Measurements from ENCODE around the gene EFNA5. TPM values are rescaled to one million over a fixed set of nuclear protein-coding genes. Genes with fewer than 3 reads are reported as not detected.

Gene EFNA5
- total and polyA plus RNA-seq, 2 of the 8 experiments (the other 6 are each of a cell fraction or from before 2014, with no cell fraction given): 9.6 to 21.8 TPM

GRCh38 chr5:107383414-107383813, 287.3 kb downstream of the EFNA5 start:
- 88% methylated on average over 1 of the region's 1 CpG; no CpG with 5 or more reads in 1 of the 2 experiments for WGBS, 2 experiments (ENCODE audit: extremely low coverage in 1 of 2, insufficient coverage in 1 of 2, insufficient read length in 1 of 2, insufficient replicate concordance in 2 of 2, low coverage in 1 of 2, low lambda C conversion rate in 2 of 2, missing lambda C conversion rate in 1 of 2)

More at GRCh38 chr5:107383414-107383813, 287.3 kb downstream of the EFNA5 start:
- Histone ChIP-seq H3K9ac (replicated peaks in 1 of 4; ENCODE audit: extremely low read depth in 1 of 4, low read depth in 3 of 4, low read length in 3 of 4) (no peak overlapping the region), H3K9me3 (ENCODE audit: insufficient read depth in 2 of 2, low read depth in 1 of 2, low read length in 1 of 2) (no peaks in the 10 kb centered on the region), H3K56ac (replicated peaks; ENCODE audit: insufficient read length, low read depth, low read length) (no peak overlapping the region), H2BK15ac (ENCODE audit: low read length) (no peak overlapping the region), H2AK5ac (ENCODE audit: low read depth, low read length) (no peak overlapping the region), H3K79me1 (ENCODE audit: low read depth, low read length) (no peaks in the 10 kb centered on the region), H2BK5ac (ENCODE audit: low read depth, low read length) (no peak overlapping the region), H3K4me1 (replicated peaks in 1 of 4; ENCODE audit: control insufficient read depth in 3 of 4, insufficient read depth in 4 of 4, low read length in 3 of 4) (peaks cover 0 to 11% (median 7%) of the 10 kb centered on the region in 4 experiments; a peak in 5 of 7 replicates), H4K20me1 (replicated peaks in 1 of 2; ENCODE audit: control insufficient read depth in 1 of 2, insufficient read depth in 2 of 2, low read length in 2 of 2) (no peaks in the 10 kb centered on the region), H2BK20ac (ENCODE audit: low read length) (no peak overlapping the region), H3K4me2 (ENCODE audit: insufficient read depth in 1 of 2, low read depth in 2 of 2, low read length in 2 of 2) (no peak overlapping the region), H4K8ac (ENCODE audit: extremely low read depth, insufficient read depth, low read length) (no peak overlapping the region), H3K79me2 (ENCODE audit: control insufficient read depth in 1 of 2, insufficient read depth in 2 of 2, low read length in 2 of 2) (no peaks in the 10 kb centered on the region), H2BK12ac (ENCODE audit: low read depth, low read length) (no peak overlapping the region), H4K91ac (replicated peaks; ENCODE audit: insufficient read length, low read length) (no peak overlapping the region), H2AFZ (ENCODE audit: low read length) (no peak overlapping the region), H3K27me3 (replicated peaks in 1 of 4; ENCODE audit: control insufficient read depth in 3 of 4, extremely low read depth in 1 of 4, insufficient read depth in 3 of 4, low read length in 3 of 4) (no peaks in the 10 kb centered on the region), H3K18ac (ENCODE audit: extremely low read depth, low read length) (no peak overlapping the region), H4K5ac (ENCODE audit: insufficient read length, low read depth, low read length) (no peak overlapping the region), H2BK120ac (replicated peaks; ENCODE audit: low read depth, low read length) (no peak overlapping the region), H3K14ac (ENCODE audit: insufficient read length) (no peak overlapping the region), H3K36me3 (ENCODE audit: control insufficient read depth in 2 of 4, insufficient read depth in 4 of 4, low read length in 3 of 4) (no peaks in the 10 kb centered on the region), H3K4me3 (ENCODE audit: extremely low read depth in 1 of 4, insufficient read depth in 2 of 4, low read depth in 3 of 4, low read length in 4 of 4) (no peak overlapping the region), H3K23me2 (ENCODE audit: low read depth, low read length) (no peaks in the 10 kb centered on the region), H3K27ac (ENCODE audit: low read depth, low read length) (no peak overlapping the region), H3K23ac (ENCODE audit: insufficient read length) (no peak overlapping the region), H3K4ac (replicated peaks; ENCODE audit: insufficient read length, low read depth, low read length) (no peak overlapping the region)
- TF ChIP-seq CBX5 (IDR thresholded peaks at IDR 0.05; ENCODE audit: low read depth, low read length): no peak
- TF ChIP-seq JUND (IDR thresholded peaks at IDR 0.05; ENCODE audit: low read length): no peak
- no peak for TF ChIP-seq KDM1A (IDR thresholded peaks at IDR 0.05; ENCODE audit: borderline replicate concordance, low read length)
- TF ChIP-seq EP300 (IDR thresholded peaks at IDR 0.05; ENCODE audit: borderline replicate concordance in 1 of 2, low read depth in 2 of 2, low read length in 2 of 2): no peak
- TF ChIP-seq TAF7 (optimal IDR thresholded peaks at IDR 0.05; ENCODE audit: borderline replicate concordance, low read depth, low read length): no peak
- TF ChIP-seq POLR2A (IDR thresholded peaks at IDR 0.05; ENCODE audit: control extremely low read depth in 1 of 2, low read depth in 2 of 2, low read length in 2 of 2): no peak
- TF ChIP-seq CREB1 (IDR thresholded peaks at IDR 0.05): no peak
- TF ChIP-seq SAP30 (IDR thresholded peaks at IDR 0.05; ENCODE audit: insufficient read depth, insufficient replicate concordance, low read length): no peak
- no peak for TF ChIP-seq EZH2 (IDR thresholded peaks at IDR 0.05; ENCODE audit: low read depth, low read length, severe bottlenecking)
- no peak for TF ChIP-seq NANOG (IDR thresholded peaks at IDR 0.05; ENCODE audit: insufficient read depth, low read depth, low read length, poor library complexity, severe bottlenecking)
- TF ChIP-seq E2F6 (IDR thresholded peaks at IDR 0.05): no peak
- ChIA-PET POLR2A (ENCODE audit: partially characterized antibody) (no interaction called here), CTCF (ENCODE audit: partially characterized antibody) (interaction anchor here (0.6 to 1.1 kb wide), 2 partner anchors 9 to 12 kb away, joined by 3 read pairs; no protein-coding TSS in a partner anchor)
- no peak for FAIRE-seq
- DNase-seq (ENCODE audit: low read depth in 1 of 2, low spot score in 2 of 2): no peak

Measured in H1 (cell line).